ENCODE measurements around the gene PLSCR3.

PLSCR3 gene

GRCh38 chr17:7351665-7352502 is 42.4 kb downstream of the PLSCR3 start, which contains the start of gene KCTD11:
TSS of gene KCTD11 (plus strand) at chr17:7352162.
- Histone ChIP-seq H3K4ac (ENCODE audit: low read length) (peak within 1 kb of the TSS; percentile 99), H2BK5ac (ENCODE audit: low read length) (peak within 1 kb of the TSS; percentile 98), H3K4me2 (ENCODE audit: insufficient read depth, low read length, poor library complexity, severe bottlenecking) (peak within 1 kb of the TSS; percentile 91), H2BK15ac (ENCODE audit: low read length) (peak within 1 kb of the TSS; percentile 97), H3K36me3 (replicated peaks in 1 of 2; ENCODE audit: control insufficient read depth in 2 of 2, insufficient read depth in 2 of 2, low read length in 2 of 2) (no peaks in the 10 kb centered on the region), H3K27ac (replicated peaks; ENCODE audit: low read length) (peak within 1 kb of the TSS; percentile 98), H4K8ac (ENCODE audit: low read depth, low read length) (peak within 1 kb of the TSS; percentile 57), H3K23ac (ENCODE audit: low read depth, low read length, poor library complexity) (peak within 1 kb of the TSS; percentile 92), H3K27me3 (ENCODE audit: control insufficient read depth in 3 of 3, insufficient read depth in 3 of 3, low read depth in 1 of 3, low read length in 3 of 3) (peaks cover 0 to 2% (median 0%) of the 10 kb centered on the region in 3 experiments), H4K91ac (ENCODE audit: low read depth, low read length, poor library complexity) (peak within 1 kb of the TSS; percentile 100), H2AFZ (ENCODE audit: low read length) (peak within 1 kb of the TSS; percentile 94), H3K4me3 (ENCODE audit: low read length in 2 of 2) (peak within 1 kb of the TSS; percentile 77 to 90), H3K4me1 (ENCODE audit: control insufficient read depth in 2 of 2, insufficient read depth in 1 of 2, low read depth in 1 of 2, low read length in 2 of 2) (peaks cover 26 to 50% of the 10 kb centered on the region in 2 donors), H3K9me3 (replicated peaks in 1 of 2; ENCODE audit: control insufficient read depth in 2 of 2, insufficient read depth in 1 of 2, low read depth in 1 of 2, low read length in 2 of 2) (no peaks in the 10 kb centered on the region), H3K18ac (ENCODE audit: low read length) (peak within 1 kb of the TSS; percentile 100), H2AK5ac (ENCODE audit: low read depth, low read length) (peak within 1 kb of the TSS; percentile 100), H3K9ac (ENCODE audit: low read depth, low read length, poor library complexity) (peak within 1 kb of the TSS; percentile 98), H3K14ac (ENCODE audit: low read length) (peak within 1 kb of the TSS; percentile 78), H2BK120ac (ENCODE audit: low read depth, low read length) (peak within 1 kb of the TSS; percentile 98), H2BK12ac (ENCODE audit: low read length) (peak within 1 kb of the TSS; percentile 98), H3K79me1 (ENCODE audit: low read depth, low read length) (peaks cover 11% of the 10 kb centered on the region)
- no CpG with 5 or more reads among the region's 91 CpGs for WGBS, 2 donors (ENCODE audit: extremely low coverage in 2 of 2, insufficient read length in 2 of 2, insufficient replicate concordance in 1 of 2)
- DNase-seq (ENCODE audit: low spot score) = peak; percentile 92

DNA sequence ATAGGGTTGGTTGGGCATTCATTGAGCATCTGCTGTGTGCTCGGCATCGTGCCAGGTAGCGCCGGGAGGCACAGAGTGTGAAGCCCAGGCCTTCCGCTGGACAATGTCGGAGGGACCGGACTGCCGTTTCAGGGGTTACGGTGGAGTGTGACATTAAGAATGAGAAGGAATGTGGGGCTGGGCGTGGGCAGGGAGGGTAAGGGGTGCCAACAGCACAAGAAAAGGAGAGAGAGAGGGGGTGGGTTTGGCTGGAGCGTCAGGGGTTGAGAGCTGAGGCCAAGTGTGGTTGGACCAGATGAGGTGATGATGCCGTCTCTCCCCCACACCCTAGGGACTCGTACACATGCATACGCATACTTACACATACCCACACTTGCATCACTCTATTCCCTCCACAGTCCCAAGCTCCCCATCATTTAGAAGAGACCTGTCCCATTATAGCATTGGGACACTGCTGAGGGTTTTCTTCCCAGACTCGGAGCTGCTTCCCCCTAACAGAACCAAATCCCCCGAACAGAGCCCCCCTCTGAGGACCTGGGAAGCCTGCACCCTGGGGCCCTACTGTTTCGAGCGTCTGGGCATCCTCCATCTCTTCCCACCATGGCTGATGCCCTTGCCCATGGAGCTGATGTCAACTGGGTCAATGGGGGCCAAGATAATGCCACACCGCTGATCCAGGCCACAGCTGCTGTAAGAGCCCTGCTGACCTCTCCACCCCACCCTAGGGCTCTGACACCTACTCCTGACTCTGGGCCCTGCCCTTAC is 45.7 kb downstream of the PLSCR3 start:
- Histone ChIP-seq H3K9me3 (replicated peaks in 1 of 2; ENCODE audit: control insufficient read depth in 2 of 2, insufficient read depth in 1 of 2, low read depth in 1 of 2, low read length in 2 of 2) (no peaks in the 10 kb centered on the region), H3K23ac (ENCODE audit: low read depth, low read length, poor library complexity) (no peak overlapping the region), H4K8ac (ENCODE audit: low read depth, low read length) (no peak overlapping the region), H3K27me3 (ENCODE audit: control insufficient read depth in 3 of 3, insufficient read depth in 3 of 3, low read depth in 1 of 3, low read length in 3 of 3) (peaks cover 0 to 4% (median 0%) of the 10 kb centered on the region in 3 experiments), H3K4ac (ENCODE audit: low read length) (no peak overlapping the region), H3K9ac (ENCODE audit: low read depth, low read length, poor library complexity) (peak overlapping the region; percentile 7), H2BK120ac (ENCODE audit: low read depth, low read length) (no peak overlapping the region), H3K18ac (ENCODE audit: low read length) (peak overlapping the region; percentile 48), H3K36me3 (replicated peaks in 1 of 2; ENCODE audit: control insufficient read depth in 2 of 2, insufficient read depth in 2 of 2, low read length in 2 of 2) (no peaks in the 10 kb centered on the region), H2BK5ac (ENCODE audit: low read length) (peak overlapping the region; percentile 88), H3K4me3 (ENCODE audit: low read length in 2 of 2) (no peak overlapping the region), H3K79me1 (ENCODE audit: low read depth, low read length) (peaks cover 11% of the 10 kb centered on the region), H2AFZ (ENCODE audit: low read length) (no peak overlapping the region), H3K14ac (ENCODE audit: low read length) (no peak overlapping the region), H3K4me2 (ENCODE audit: insufficient read depth, low read length, poor library complexity, severe bottlenecking) (no peak overlapping the region), H2BK12ac (ENCODE audit: low read length) (peak overlapping the region; percentile 35), H3K27ac (replicated peaks; ENCODE audit: low read length) (no peak overlapping the region), H2AK5ac (ENCODE audit: low read depth, low read length) (peak overlapping the region; percentile 49), H3K4me1 (ENCODE audit: control insufficient read depth in 2 of 2, insufficient read depth in 1 of 2, low read depth in 1 of 2, low read length in 2 of 2) (peaks cover 13 to 27% of the 10 kb centered on the region in 2 donors), H2BK15ac (ENCODE audit: low read length) (no peak overlapping the region), H4K91ac (ENCODE audit: low read depth, low read length, poor library complexity) (no peak overlapping the region)
- WGBS, 2 donors (ENCODE audit: extremely low coverage in 2 of 2, insufficient read length in 2 of 2, insufficient replicate concordance in 1 of 2) = no CpG with 5 or more reads among the region's 19 CpGs
- no peak for DNase-seq (ENCODE audit: low spot score)

DNA sequence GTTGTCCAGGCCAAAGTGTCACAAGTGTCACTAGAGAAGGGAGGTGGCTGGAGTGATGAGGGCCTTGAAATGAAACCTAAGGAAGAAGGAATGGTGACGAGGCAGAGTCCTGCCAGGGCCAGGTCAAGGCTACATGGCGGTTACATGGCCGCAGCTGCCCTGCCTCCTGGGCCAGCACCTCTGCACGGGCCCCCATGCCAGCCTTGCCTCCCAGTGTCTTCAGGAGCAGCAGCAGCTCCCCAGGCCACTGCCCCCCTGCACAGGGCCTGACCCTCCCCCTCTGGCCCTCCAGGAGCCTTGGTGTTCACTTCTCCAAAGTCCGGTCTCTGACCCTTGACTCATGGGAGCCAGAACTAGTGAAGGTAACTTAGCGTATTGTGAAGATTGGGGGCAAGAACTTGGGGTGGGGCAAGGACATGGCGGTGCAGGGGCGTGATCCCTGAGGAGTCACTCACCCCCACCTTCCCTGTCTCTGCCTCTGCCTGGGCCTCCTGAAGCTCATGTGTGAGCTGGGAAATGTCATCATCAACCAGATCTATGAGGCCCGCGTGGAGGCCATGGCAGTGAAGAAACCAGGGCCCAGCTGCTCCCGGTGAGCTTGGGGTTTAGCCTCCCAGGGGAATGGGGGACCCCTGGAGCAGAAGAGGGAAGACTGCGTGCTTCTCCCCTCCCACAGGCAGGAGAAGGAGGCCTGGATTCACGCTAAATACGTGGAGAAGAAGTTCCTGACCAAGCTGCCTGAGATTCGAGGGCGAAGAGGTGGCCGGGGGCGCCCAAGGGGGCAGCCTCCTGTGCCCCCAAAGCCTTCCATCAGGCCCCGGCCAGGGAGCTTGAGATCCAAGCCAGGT is 46.5 kb downstream of the PLSCR3 start:
- Histone ChIP-seq H2AFZ (ENCODE audit: low read length) (no peak overlapping the region), H3K79me1 (ENCODE audit: low read depth, low read length) (peaks cover 8% of the 10 kb centered on the region), H3K23ac (ENCODE audit: low read depth, low read length, poor library complexity) (no peak overlapping the region), H2BK5ac (ENCODE audit: low read length) (peak overlapping the region; percentile 88), H3K4me2 (ENCODE audit: insufficient read depth, low read length, poor library complexity, severe bottlenecking) (no peak overlapping the region), H3K27ac (replicated peaks; ENCODE audit: low read length) (no peak overlapping the region), H3K4ac (ENCODE audit: low read length) (no peak overlapping the region), H4K91ac (ENCODE audit: low read depth, low read length, poor library complexity) (no peak overlapping the region), H2BK120ac (ENCODE audit: low read depth, low read length) (no peak overlapping the region), H2AK5ac (ENCODE audit: low read depth, low read length) (peak overlapping the region; percentile 49), H2BK12ac (ENCODE audit: low read length) (no peak overlapping the region), H3K4me1 (ENCODE audit: control insufficient read depth in 2 of 2, insufficient read depth in 1 of 2, low read depth in 1 of 2, low read length in 2 of 2) (peaks cover 13 to 20% of the 10 kb centered on the region in 2 donors), H4K8ac (ENCODE audit: low read depth, low read length) (no peak overlapping the region), H2BK15ac (ENCODE audit: low read length) (peak overlapping the region; percentile 30), H3K14ac (ENCODE audit: low read length) (no peak overlapping the region), H3K18ac (ENCODE audit: low read length) (peak overlapping the region; percentile 60), H3K4me3 (ENCODE audit: low read length in 2 of 2) (no peak overlapping the region), H3K36me3 (replicated peaks in 1 of 2; ENCODE audit: control insufficient read depth in 2 of 2, insufficient read depth in 2 of 2, low read length in 2 of 2) (no peaks in the 10 kb centered on the region), H3K9me3 (replicated peaks in 1 of 2; ENCODE audit: control insufficient read depth in 2 of 2, insufficient read depth in 1 of 2, low read depth in 1 of 2, low read length in 2 of 2) (no peaks in the 10 kb centered on the region), H3K9ac (ENCODE audit: low read depth, low read length, poor library complexity) (peak overlapping the region; percentile 25), H3K27me3 (ENCODE audit: control insufficient read depth in 3 of 3, insufficient read depth in 3 of 3, low read depth in 1 of 3, low read length in 3 of 3) (peaks cover 0 to 12% (median 0%) of the 10 kb centered on the region in 3 experiments)
- DNase-seq (ENCODE audit: low spot score) = no peak
- WGBS, 2 donors (ENCODE audit: extremely low coverage in 2 of 2, insufficient read length in 2 of 2, insufficient replicate concordance in 1 of 2) = no CpG with 5 or more reads among the region's 19 CpGs

Measured in neuronal stem cell (in vitro differentiated cells).